ENCODE data around the gene SPSB3.
A peak's percentile ranks its signal among the peaks of the same experiment; 100 is the strongest.
"Not testable (repeated sequence)": the region's sequence is repeated elsewhere in the genome, so short reads cannot be mapped to it uniquely, and the experiment has no call there.

Gene SPSB3

GRCh38 chr16:1807626-1808025 lies 25.3 kb upstream of the SPSB3 start (continued):
- TF ChIP-seq ZNF473 (tag by site-specific recombination; IDR thresholded peaks at IDR 0.05) = no peak
- TF ChIP-seq ZNF600 (tag by site-specific recombination; IDR thresholded peaks at IDR 0.05) = no peak

DNA sequence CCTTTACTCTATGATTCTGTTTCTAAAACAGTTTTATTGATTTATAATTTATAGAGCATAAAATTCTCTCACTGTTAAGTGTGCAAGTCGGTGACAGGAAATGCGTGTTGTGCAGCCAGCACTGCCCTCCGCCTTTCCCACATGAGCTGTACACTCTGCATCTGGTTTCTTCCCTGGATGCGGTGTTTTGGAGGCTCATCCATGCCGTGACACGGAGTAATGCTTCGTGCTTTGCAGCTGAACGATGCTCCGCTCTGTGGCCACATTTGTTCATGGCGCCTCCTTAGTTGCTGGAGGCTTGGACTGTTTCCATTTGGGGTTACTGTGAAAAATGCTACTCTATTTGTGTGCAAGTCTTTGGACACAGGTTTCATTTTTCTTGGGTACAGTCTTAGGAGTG lies 18.3 kb upstream of the SPSB3 start:
- Histone ChIP-seq H3K27ac (ENCODE audit: extremely low read depth, low read depth, low read length) (no peak overlapping the region), H3K4me3 (ENCODE audit: low read depth, low read length) (no peak overlapping the region), H3K9me3 (ENCODE audit: control insufficient read depth, insufficient read depth, low read depth, low read length) (no peaks in the 10 kb centered on the region), H3K4me1 (ENCODE audit: control insufficient read depth, insufficient read depth, low read length) (no peaks in the 10 kb centered on the region), H3K36me3 (ENCODE audit: control insufficient read depth in 2 of 2, insufficient read depth in 1 of 2, low read length in 2 of 2) (peaks cover 0 to 5% of the 10 kb centered on the region in 2 experiments; a peak in 2 of 3 replicates)
- TF ChIP-seq RBAK (tag by site-specific recombination; IDR thresholded peaks at IDR 0.05) = no peak
- no peak for TF ChIP-seq ZBTB20 (tag by site-specific recombination; IDR thresholded peaks at IDR 0.05)
- no peak for TF ChIP-seq GLI4 (tag by site-specific recombination; IDR thresholded peaks at IDR 0.05)
- CTCF ChIA-PET = no interaction called here
- POLR2A ChIA-PET = interaction anchor here (1.7 kb wide), 1 partner anchor 18 kb away, joined by 10 read pairs; the partner anchor contains the start of genes NUBP2 and SPSB3

DNA sequence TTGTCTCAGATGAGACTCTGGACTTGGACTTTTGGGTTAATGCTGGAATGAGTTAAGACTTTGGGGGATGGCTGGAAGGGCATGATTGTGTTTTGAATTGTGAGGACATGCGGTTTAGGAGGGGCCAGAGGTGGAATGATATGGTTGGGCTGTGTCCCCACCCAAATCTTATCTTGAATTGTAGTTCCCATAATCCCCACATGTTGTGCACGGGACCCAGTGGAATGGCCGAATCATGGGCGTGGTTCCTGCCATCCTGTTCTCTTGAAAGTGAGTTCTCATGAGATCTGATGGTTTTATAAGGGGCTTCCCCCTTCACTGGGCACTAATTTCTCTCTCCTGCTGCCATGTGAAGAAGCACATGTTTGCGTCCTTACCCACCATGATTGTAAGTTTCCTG lies 16.9 kb upstream of the SPSB3 start:
- H3K9me3 ChIP-seq (ENCODE audit: control insufficient read depth, insufficient read depth, low read depth, low read length); H3K36me3 ChIP-seq (ENCODE audit: control insufficient read depth in 2 of 2, insufficient read depth in 1 of 2, low read length in 2 of 2); H3K4me1 ChIP-seq (ENCODE audit: control insufficient read depth, insufficient read depth, low read length); H3K4me3 ChIP-seq (ENCODE audit: low read depth, low read length); H3K27ac ChIP-seq (ENCODE audit: extremely low read depth, low read depth, low read length); CTCF ChIA-PET: not testable (repeated sequence)
- peak; percentile 68; the same call in 1 of the 2 replicates for TF ChIP-seq MZF1 (tag by site-specific recombination; IDR thresholded peaks at IDR 0.05; ENCODE audit: borderline replicate concordance)
- POLR2A ChIA-PET = interaction anchor here (1.0 to 1.7 kb wide), 2 partner anchors 17 to 166 kb away, joined by 3 to 4 read pairs; partner anchors contain the start of genes NUBP2, RPS2 and SPSB3

GRCh38 chr16:1794908-1795666 lies 12.7 kb upstream of the SPSB3 start:
- Histone ChIP-seq H3K4me3 (ENCODE audit: low read depth, low read length) (no peak overlapping the region), H3K4me1 (ENCODE audit: control insufficient read depth, insufficient read depth, low read length) (no peaks in the 10 kb centered on the region), H3K27ac (ENCODE audit: extremely low read depth, low read depth, low read length) (no peak overlapping the region), H3K9me3 (ENCODE audit: control insufficient read depth, insufficient read depth, low read depth, low read length) (no peaks in the 10 kb centered on the region), H3K36me3 (ENCODE audit: control insufficient read depth in 2 of 2, insufficient read depth in 1 of 2, low read length in 2 of 2) (peaks cover 0 to 9% of the 10 kb centered on the region in 2 experiments; a peak in 2 of 3 replicates)
- ChIA-PET CTCF (no interaction called here), POLR2A (no interaction called here)
- no peak for TF ChIP-seq FEZF1 (tag by site-specific recombination; IDR thresholded peaks at IDR 0.05)
- TF ChIP-seq ZBTB6 (tag by site-specific recombination; IDR thresholded peaks at IDR 0.05) = no peak
- TF ChIP-seq YY1 (tag by site-specific recombination; IDR thresholded peaks at IDR 0.05) = no peak
- no peak for TF ChIP-seq ZSCAN23 (tag by site-specific recombination; IDR thresholded peaks at IDR 0.05)
- no peak for TF ChIP-seq ZNF777 (tag by site-specific recombination; IDR thresholded peaks at IDR 0.05; ENCODE audit: borderline replicate concordance)
- no peak for TF ChIP-seq ZNF785 (tag by site-specific recombination; IDR thresholded peaks at IDR 0.05)
- no peak for TF ChIP-seq ZNF558 (tag by site-specific recombination; IDR thresholded peaks at IDR 0.05)
- TF ChIP-seq ZNF701 (tag by site-specific recombination; IDR thresholded peaks at IDR 0.05) = no peak

GRCh38 chr16:1794221-1794871 lies 12.0 kb upstream of the SPSB3 start:
- POLR2A ChIA-PET = no interaction called here
- TF ChIP-seq GLI2 (tag by site-specific recombination; IDR thresholded peaks at IDR 0.05; ENCODE audit: borderline replicate concordance, low read depth) (no peak), ZNF530 (tag by site-specific recombination; IDR thresholded peaks at IDR 0.05; ENCODE audit: low read depth) (no peak), ZFP3 (tag by site-specific recombination; IDR thresholded peaks at IDR 0.05; ENCODE audit: low read depth) (no peak), ZBTB21 (tag by site-specific recombination; IDR thresholded peaks at IDR 0.05) (no peak), ZNF785 (tag by site-specific recombination; IDR thresholded peaks at IDR 0.05) (no peak), ZNF37A (tag by site-specific recombination; IDR thresholded peaks at IDR 0.05) (no peak), YY2 (tag by site-specific recombination; IDR thresholded peaks at IDR 0.05) (no peak), ZNF610 (tag by site-specific recombination; IDR thresholded peaks at IDR 0.05; ENCODE audit: borderline replicate concordance) (no peak), KLF9 (tag by site-specific recombination; IDR thresholded peaks at IDR 0.05; ENCODE audit: low read depth) (no peak), ZNF513 (tag by site-specific recombination; IDR thresholded peaks at IDR 0.05) (no peak), ZNF274 (IDR thresholded peaks at IDR 0.05; ENCODE audit: low read length) (no peak), ZNF274 (tag by site-specific recombination; IDR thresholded peaks at IDR 0.05; ENCODE audit: borderline replicate concordance) (no peak)

More at GRCh38 chr16:1794221-1794871, 12.0 kb upstream of the SPSB3 start:
- H3K4me1 ChIP-seq (ENCODE audit: control insufficient read depth, insufficient read depth, low read length) = no peaks in the 10 kb centered on the region
- no peaks in the 10 kb centered on the region for H3K9me3 ChIP-seq (ENCODE audit: control insufficient read depth, insufficient read depth, low read depth, low read length)
- H3K27ac ChIP-seq (ENCODE audit: extremely low read depth, low read depth, low read length) = no peak overlapping the region
- peaks cover 0 to 11% of the 10 kb centered on the region in 2 experiments; a peak in 2 of 3 replicates for H3K36me3 ChIP-seq (ENCODE audit: control insufficient read depth in 2 of 2, insufficient read depth in 1 of 2, low read length in 2 of 2)
- CTCF ChIA-PET = no interaction called here
- H3K4me3 ChIP-seq (ENCODE audit: low read depth, low read length) = no peak overlapping the region
